ENCODE results near the gene ALDH8A1.
A peak's percentile ranks its signal among the peaks of the same experiment; 100 is the strongest.

The ALDH8A1 gene

GRCh38 chr6:134961366-134961765, 11.5 kb upstream of the ALDH8A1 start:
- no peak overlapping the region for H2BK15ac ChIP-seq (ENCODE audit: low read length)
- H3K9ac ChIP-seq (ENCODE audit: low read depth, low read length, poor library complexity), result no peak overlapping the region

GRCh38 chr6:134959603-134960002, 9.7 kb upstream of the ALDH8A1 start:
- no peak overlapping the region for H3K4me2 ChIP-seq (ENCODE audit: insufficient read depth, low read length, poor library complexity, severe bottlenecking)
- H3K23ac ChIP-seq (ENCODE audit: low read depth, low read length, poor library complexity), result no peak overlapping the region
- no peak overlapping the region for H2AFZ ChIP-seq (ENCODE audit: low read length)
- H3K27ac ChIP-seq (replicated peaks; ENCODE audit: low read length), result no peak overlapping the region
- H2BK5ac ChIP-seq (ENCODE audit: low read length), result no peak overlapping the region
- H3K14ac ChIP-seq (ENCODE audit: low read length), result no peak overlapping the region
- H2BK15ac ChIP-seq (ENCODE audit: low read length), result no peak overlapping the region
- H2AK5ac ChIP-seq (ENCODE audit: low read depth, low read length), result no peak overlapping the region
- no peaks in the 10 kb centered on the region for H3K79me1 ChIP-seq (ENCODE audit: low read depth, low read length)
- DNase-seq (ENCODE audit: low spot score), result no peak
- no peak overlapping the region for H4K8ac ChIP-seq (ENCODE audit: low read depth, low read length)
- no peak overlapping the region for H4K91ac ChIP-seq (ENCODE audit: low read depth, low read length, poor library complexity)
- no peak overlapping the region for H2BK120ac ChIP-seq (ENCODE audit: low read depth, low read length)
- no peak overlapping the region for H3K18ac ChIP-seq (ENCODE audit: low read length)
- no peak overlapping the region for H3K9ac ChIP-seq (ENCODE audit: low read depth, low read length, poor library complexity)
- H3K36me3 ChIP-seq (replicated peaks in 1 of 2; ENCODE audit: control insufficient read depth in 2 of 2, insufficient read depth in 2 of 2, low read length in 2 of 2), result peaks cover 0 to 39% of the 10 kb centered on the region in 2 donors
- H3K4ac ChIP-seq (ENCODE audit: low read length), result no peak overlapping the region
- no peak overlapping the region for H2BK12ac ChIP-seq (ENCODE audit: low read length)
- no peaks in the 10 kb centered on the region for H3K27me3 ChIP-seq (ENCODE audit: control insufficient read depth in 3 of 3, insufficient read depth in 3 of 3, low read depth in 1 of 3, low read length in 3 of 3)
- peaks cover 4 to 17% of the 10 kb centered on the region in 2 donors for H3K9me3 ChIP-seq (replicated peaks in 1 of 2; ENCODE audit: control insufficient read depth in 2 of 2, insufficient read depth in 1 of 2, low read depth in 1 of 2, low read length in 2 of 2)
- no peaks in the 10 kb centered on the region for H3K4me1 ChIP-seq (ENCODE audit: control insufficient read depth in 2 of 2, insufficient read depth in 1 of 2, low read depth in 1 of 2, low read length in 2 of 2)
- no peak overlapping the region for H3K4me3 ChIP-seq (ENCODE audit: low read length in 2 of 2)

More at GRCh38 chr6:134961366-134961765, 11.5 kb upstream of the ALDH8A1 start:
- Histone ChIP-seq H2AK5ac (ENCODE audit: low read depth, low read length) (no peak overlapping the region), H3K27ac (replicated peaks; ENCODE audit: low read length) (no peak overlapping the region), H3K18ac (ENCODE audit: low read length) (no peak overlapping the region), H3K4me2 (ENCODE audit: insufficient read depth, low read length, poor library complexity, severe bottlenecking) (no peak overlapping the region), H2BK120ac (ENCODE audit: low read depth, low read length) (no peak overlapping the region), H3K23ac (ENCODE audit: low read depth, low read length, poor library complexity) (no peak overlapping the region), H3K36me3 (replicated peaks in 1 of 2; ENCODE audit: control insufficient read depth in 2 of 2, insufficient read depth in 2 of 2, low read length in 2 of 2) (peaks cover 0 to 56% of the 10 kb centered on the region in 2 donors), H2AFZ (ENCODE audit: low read length) (no peak overlapping the region), H3K9me3 (replicated peaks in 1 of 2; ENCODE audit: control insufficient read depth in 2 of 2, insufficient read depth in 1 of 2, low read depth in 1 of 2, low read length in 2 of 2) (peaks cover 4 to 17% of the 10 kb centered on the region in 2 donors), H2BK5ac (ENCODE audit: low read length) (no peak overlapping the region), H3K14ac (ENCODE audit: low read length) (no peak overlapping the region), H3K4ac (ENCODE audit: low read length) (no peak overlapping the region), H3K79me1 (ENCODE audit: low read depth, low read length) (no peaks in the 10 kb centered on the region), H4K91ac (ENCODE audit: low read depth, low read length, poor library complexity) (no peak overlapping the region), H3K27me3 (ENCODE audit: control insufficient read depth in 3 of 3, insufficient read depth in 3 of 3, low read depth in 1 of 3, low read length in 3 of 3) (no peaks in the 10 kb centered on the region), H4K8ac (ENCODE audit: low read depth, low read length) (no peak overlapping the region), H3K4me3 (ENCODE audit: low read length in 2 of 2) (no peak overlapping the region), H2BK12ac (ENCODE audit: low read length) (no peak overlapping the region), H3K4me1 (ENCODE audit: control insufficient read depth in 2 of 2, insufficient read depth in 1 of 2, low read depth in 1 of 2, low read length in 2 of 2) (no peaks in the 10 kb centered on the region)
- no peak for DNase-seq (ENCODE audit: low spot score)
- no CpG with 5 or more reads among the region's 3 CpGs for WGBS, 2 donors (ENCODE audit: extremely low coverage in 2 of 2, insufficient read length in 2 of 2, insufficient replicate concordance in 1 of 2)

- H2AK5ac ChIP-seq (ENCODE audit: low read depth, low read length), result no peak overlapping the region
- H3K4me2 ChIP-seq (ENCODE audit: insufficient read depth, low read length, poor library complexity, severe bottlenecking), result no peak overlapping the region
These were observed 6.8 kb upstream of the ALDH8A1 start for GRCh38 chr6:134956676-134957075.

GRCh38 chr6:134956032-134956431, 6.1 kb upstream of the ALDH8A1 start:
- Histone ChIP-seq H3K18ac (ENCODE audit: low read length) (peak overlapping the region; percentile 29), H2BK120ac (ENCODE audit: low read depth, low read length) (no peak overlapping the region), H3K14ac (ENCODE audit: low read length) (no peak overlapping the region), H2AFZ (ENCODE audit: low read length) (no peak overlapping the region), H2BK5ac (ENCODE audit: low read length) (no peak overlapping the region), H3K79me1 (ENCODE audit: low read depth, low read length) (no peaks in the 10 kb centered on the region), H3K23ac (ENCODE audit: low read depth, low read length, poor library complexity) (peak overlapping the region; percentile 45), H3K36me3 (replicated peaks in 1 of 2; ENCODE audit: control insufficient read depth in 2 of 2, insufficient read depth in 2 of 2, low read length in 2 of 2) (peaks cover 0 to 6% of the 10 kb centered on the region in 2 donors), H4K8ac (ENCODE audit: low read depth, low read length) (no peak overlapping the region), H3K4me1 (ENCODE audit: control insufficient read depth in 2 of 2, insufficient read depth in 1 of 2, low read depth in 1 of 2, low read length in 2 of 2) (no peaks in the 10 kb centered on the region), H3K9me3 (replicated peaks in 1 of 2; ENCODE audit: control insufficient read depth in 2 of 2, insufficient read depth in 1 of 2, low read depth in 1 of 2, low read length in 2 of 2) (peaks cover 4 to 17% of the 10 kb centered on the region in 2 donors), H2AK5ac (ENCODE audit: low read depth, low read length) (no peak overlapping the region), H3K4me3 (ENCODE audit: low read length in 2 of 2) (no peak overlapping the region), H4K91ac (ENCODE audit: low read depth, low read length, poor library complexity) (no peak overlapping the region), H3K27me3 (ENCODE audit: control insufficient read depth in 3 of 3, insufficient read depth in 3 of 3, low read depth in 1 of 3, low read length in 3 of 3) (no peaks in the 10 kb centered on the region), H3K4ac (ENCODE audit: low read length) (no peak overlapping the region), H3K27ac (replicated peaks; ENCODE audit: low read length) (no peak overlapping the region), H3K4me2 (ENCODE audit: insufficient read depth, low read length, poor library complexity, severe bottlenecking) (no peak overlapping the region), H2BK12ac (ENCODE audit: low read length) (no peak overlapping the region), H2BK15ac (ENCODE audit: low read length) (no peak overlapping the region), H3K9ac (ENCODE audit: low read depth, low read length, poor library complexity) (no peak overlapping the region)
- no peak for DNase-seq (ENCODE audit: low spot score)
- no CpG with 5 or more reads among the region's 5 CpGs for WGBS, 2 donors (ENCODE audit: extremely low coverage in 2 of 2, insufficient read length in 2 of 2, insufficient replicate concordance in 1 of 2)

More at GRCh38 chr6:134956676-134957075, 6.8 kb upstream of the ALDH8A1 start:
- no peak overlapping the region for H3K27ac ChIP-seq (replicated peaks; ENCODE audit: low read length)
- no peak overlapping the region for H3K14ac ChIP-seq (ENCODE audit: low read length)
- H3K4me3 ChIP-seq (ENCODE audit: low read length in 2 of 2), result no peak overlapping the region
- H3K4ac ChIP-seq (ENCODE audit: low read length), result no peak overlapping the region
- H2BK15ac ChIP-seq (ENCODE audit: low read length), result no peak overlapping the region
- no peak overlapping the region for H2BK5ac ChIP-seq (ENCODE audit: low read length)
- H3K9ac ChIP-seq (ENCODE audit: low read depth, low read length, poor library complexity), result no peak overlapping the region
- no peaks in the 10 kb centered on the region for H3K79me1 ChIP-seq (ENCODE audit: low read depth, low read length)
- no peaks in the 10 kb centered on the region for H3K27me3 ChIP-seq (ENCODE audit: control insufficient read depth in 3 of 3, insufficient read depth in 3 of 3, low read depth in 1 of 3, low read length in 3 of 3)
- H2AFZ ChIP-seq (ENCODE audit: low read length), result no peak overlapping the region
- H3K23ac ChIP-seq (ENCODE audit: low read depth, low read length, poor library complexity), result no peak overlapping the region
- H3K4me1 ChIP-seq (ENCODE audit: control insufficient read depth in 2 of 2, insufficient read depth in 1 of 2, low read depth in 1 of 2, low read length in 2 of 2), result no peaks in the 10 kb centered on the region
- DNase-seq (ENCODE audit: low spot score), result no peak
- no peak overlapping the region for H4K8ac ChIP-seq (ENCODE audit: low read depth, low read length)
- peaks cover 4 to 17% of the 10 kb centered on the region in 2 donors for H3K9me3 ChIP-seq (replicated peaks in 1 of 2; ENCODE audit: control insufficient read depth in 2 of 2, insufficient read depth in 1 of 2, low read depth in 1 of 2, low read length in 2 of 2)
- no peak overlapping the region for H2BK120ac ChIP-seq (ENCODE audit: low read depth, low read length)
- peaks cover 0 to 13% of the 10 kb centered on the region in 2 donors for H3K36me3 ChIP-seq (replicated peaks in 1 of 2; ENCODE audit: control insufficient read depth in 2 of 2, insufficient read depth in 2 of 2, low read length in 2 of 2)
- no peak overlapping the region for H2BK12ac ChIP-seq (ENCODE audit: low read length)
- H4K91ac ChIP-seq (ENCODE audit: low read depth, low read length, poor library complexity), result no peak overlapping the region
- no CpG with 5 or more reads among the region's 2 CpGs for WGBS, 2 donors (ENCODE audit: extremely low coverage in 2 of 2, insufficient read length in 2 of 2, insufficient replicate concordance in 1 of 2)
- no peak overlapping the region for H3K18ac ChIP-seq (ENCODE audit: low read length)
